Type B pancreatic cell (in vitro differentiated cells): ENCODE measurements around the gene GRM4. TPM values are rescaled to one million over a fixed set of nuclear protein-coding genes. Genes with fewer than 3 reads are reported as not detected.

Experiments
- DNase-seq: peaks from one replicate; pipeline ENCODE4 v3.0.0; 2021; ENCODE audit warnings: mixed read lengths; ENCODE audit not compliant: unreplicated experiment; ENCODE audit errors: extremely low spot score
- H3K27ac Mint-ChIP-seq: 2 replicates; pipeline ENCODE4 v1.8.0; 2021; ENCODE audit warnings: mild to moderate bottlenecking, mixed read lengths
- H3K27me3 Mint-ChIP-seq: 2 replicates; pipeline ENCODE4 v1.8.0; 2021; ENCODE audit warnings: mixed read lengths
- H3K36me3 Mint-ChIP-seq: 2 replicates; pipeline ENCODE4 v1.8.0; 2021; ENCODE audit warnings: mixed read lengths
- H3K4me1 Mint-ChIP-seq: one replicate; pipeline ENCODE4 v1.8.0; 2021; ENCODE audit warnings: mixed read lengths; ENCODE audit not compliant: unreplicated experiment
- H3K4me3 Mint-ChIP-seq: 2 replicates; pipeline ENCODE4 v1.8.0; 2021; ENCODE audit warnings: mild to moderate bottlenecking, mixed read lengths
- H3K9me3 Mint-ChIP-seq: 2 replicates; pipeline ENCODE4 v1.8.0; 2021; ENCODE audit warnings: mixed read lengths
- total RNA-seq: library from RNA; stranded (reverse); gene quantifications from 2 replicates; pipeline ENCODE4 v1.2.1, GENCODE V29; 2021; ENCODE audit warnings: low replicate concordance
- TF ChIP-seq, protein P1 (sequence below): fragments of 200-600 bp; sonication (generic); conservative IDR thresholded peaks from 2 replicates; pipeline ENCODE4 v1.5.0; 2021; ENCODE audit warnings: antibody characterized with exemption, mild to moderate bottlenecking

Gene GRM4
- total RNA-seq, 1 donor from 2014 or later: 2.2 TPM

DNA sequence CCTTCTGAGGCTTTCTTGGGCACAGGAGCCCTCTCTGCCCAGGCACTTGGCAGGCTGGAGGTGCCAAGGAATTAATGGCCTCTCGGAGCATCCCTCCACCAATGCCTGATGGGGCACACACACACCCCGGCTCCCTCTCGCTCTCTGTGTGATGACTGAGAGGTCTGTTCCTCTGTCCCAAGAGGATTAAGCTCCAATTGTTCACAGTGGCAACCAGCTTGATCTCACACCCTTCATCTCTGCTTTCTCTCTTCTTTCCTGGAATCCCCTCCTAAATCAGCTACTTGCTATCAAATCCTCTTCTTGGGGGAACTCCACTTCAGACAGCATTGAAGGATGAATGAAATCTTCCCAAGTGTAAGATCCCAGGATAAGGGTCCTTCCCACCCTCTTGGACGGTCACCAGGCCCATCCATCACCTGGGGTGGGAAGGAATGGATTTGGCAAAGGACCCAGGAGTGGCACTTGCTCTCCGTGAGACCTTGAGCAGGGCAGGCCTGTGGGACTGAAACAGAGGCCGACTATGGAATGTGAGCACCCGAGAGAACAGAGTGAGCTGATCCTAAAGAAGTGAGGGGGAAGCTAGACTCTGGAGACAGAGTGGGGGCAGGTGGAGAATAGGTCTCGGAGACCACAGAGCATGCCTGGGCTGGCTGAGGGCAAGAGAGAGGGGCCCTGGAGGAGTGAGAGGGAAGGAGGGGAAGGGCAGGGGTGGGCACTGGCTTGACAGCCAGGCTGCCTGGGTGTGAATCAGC is 93.6 kb downstream of the GRM4 start:
- H3K36me3 Mint-ChIP-seq: no peaks in the 10 kb centered on the region
- no peak for DNase-seq
- peaks cover 3% of the 10 kb centered on the region for H3K4me1 Mint-ChIP-seq
- no peak overlapping the region for H3K27ac Mint-ChIP-seq
- TF ChIP-seq, protein P1, sequence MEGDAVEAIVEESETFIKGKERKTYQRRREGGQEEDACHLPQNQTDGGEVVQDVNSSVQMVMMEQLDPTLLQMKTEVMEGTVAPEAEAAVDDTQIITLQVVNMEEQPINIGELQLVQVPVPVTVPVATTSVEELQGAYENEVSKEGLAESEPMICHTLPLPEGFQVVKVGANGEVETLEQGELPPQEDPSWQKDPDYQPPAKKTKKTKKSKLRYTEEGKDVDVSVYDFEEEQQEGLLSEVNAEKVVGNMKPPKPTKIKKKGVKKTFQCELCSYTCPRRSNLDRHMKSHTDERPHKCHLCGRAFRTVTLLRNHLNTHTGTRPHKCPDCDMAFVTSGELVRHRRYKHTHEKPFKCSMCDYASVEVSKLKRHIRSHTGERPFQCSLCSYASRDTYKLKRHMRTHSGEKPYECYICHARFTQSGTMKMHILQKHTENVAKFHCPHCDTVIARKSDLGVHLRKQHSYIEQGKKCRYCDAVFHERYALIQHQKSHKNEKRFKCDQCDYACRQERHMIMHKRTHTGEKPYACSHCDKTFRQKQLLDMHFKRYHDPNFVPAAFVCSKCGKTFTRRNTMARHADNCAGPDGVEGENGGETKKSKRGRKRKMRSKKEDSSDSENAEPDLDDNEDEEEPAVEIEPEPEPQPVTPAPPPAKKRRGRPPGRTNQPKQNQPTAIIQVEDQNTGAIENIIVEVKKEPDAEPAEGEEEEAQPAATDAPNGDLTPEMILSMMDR: no peak
- no peak overlapping the region for H3K4me3 Mint-ChIP-seq
- peaks cover 20% of the 10 kb centered on the region for H3K27me3 Mint-ChIP-seq
- H3K9me3 Mint-ChIP-seq: no peaks in the 10 kb centered on the region

DNA sequence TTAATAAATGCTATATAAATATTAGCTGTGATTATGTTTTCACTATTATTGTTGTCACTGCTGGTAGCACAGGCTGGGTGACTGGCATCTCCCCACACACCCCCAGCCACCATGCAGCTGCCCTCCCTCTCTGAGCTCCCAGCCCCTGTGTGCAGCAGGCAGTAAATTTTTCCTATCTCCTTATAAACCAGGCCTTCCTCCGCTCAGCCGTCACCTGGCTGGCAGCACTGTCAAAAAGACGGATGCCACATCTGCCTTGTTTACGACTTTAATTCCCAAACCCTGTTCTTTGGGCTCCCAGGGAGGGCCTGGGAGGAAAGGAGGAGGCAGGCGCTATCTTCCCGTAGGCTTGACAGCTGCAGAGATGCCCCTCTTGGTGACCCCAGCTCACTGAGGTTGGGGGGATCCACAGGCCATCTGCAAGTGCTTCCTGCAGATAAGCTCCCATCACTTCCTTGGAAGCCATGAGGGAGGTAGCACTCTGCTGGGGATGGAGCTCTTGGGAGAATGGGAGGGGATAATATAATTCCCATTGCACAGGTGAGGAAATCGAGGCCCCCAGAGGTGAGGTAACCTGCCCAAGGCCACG is 94.5 kb downstream of the GRM4 start:
- TF ChIP-seq, protein P1: no peak
- no peak for DNase-seq
- no peaks in the 10 kb centered on the region for H3K9me3 Mint-ChIP-seq
- H3K4me1 Mint-ChIP-seq: peaks cover 3% of the 10 kb centered on the region
- no peak overlapping the region for H3K4me3 Mint-ChIP-seq
- H3K36me3 Mint-ChIP-seq: no peaks in the 10 kb centered on the region
- H3K27ac Mint-ChIP-seq: no peak overlapping the region
- peaks cover 22% of the 10 kb centered on the region for H3K27me3 Mint-ChIP-seq

DNA sequence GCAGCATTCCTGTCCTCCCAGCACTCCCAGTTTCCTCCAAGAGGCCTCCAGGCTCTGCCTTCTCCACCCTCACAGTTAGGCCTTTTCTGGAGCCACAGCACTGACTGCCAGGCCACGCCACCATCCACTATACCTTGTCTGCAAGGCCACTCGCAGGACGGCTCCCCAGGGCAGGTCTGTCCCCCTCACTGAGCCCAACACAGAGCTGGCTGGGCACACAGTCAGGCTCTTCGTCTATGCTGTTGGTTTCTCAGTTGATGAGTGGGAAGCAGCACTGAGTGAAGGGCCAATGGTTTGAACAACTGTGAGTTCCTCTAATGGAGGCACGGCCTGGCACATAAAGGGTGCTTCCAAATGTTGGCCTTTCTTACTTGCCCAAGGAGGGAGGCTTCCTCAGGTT is 95.2 kb downstream of the GRM4 start:
- no peaks in the 10 kb centered on the region for H3K9me3 Mint-ChIP-seq
- no peak overlapping the region for H3K4me3 Mint-ChIP-seq
- H3K27me3 Mint-ChIP-seq: peaks cover 27% of the 10 kb centered on the region
- TF ChIP-seq, protein P1: no peak
- H3K27ac Mint-ChIP-seq: no peak overlapping the region
- no peaks in the 10 kb centered on the region for H3K36me3 Mint-ChIP-seq
- no peak for DNase-seq
- H3K4me1 Mint-ChIP-seq: peaks cover 8% of the 10 kb centered on the region

DNA sequence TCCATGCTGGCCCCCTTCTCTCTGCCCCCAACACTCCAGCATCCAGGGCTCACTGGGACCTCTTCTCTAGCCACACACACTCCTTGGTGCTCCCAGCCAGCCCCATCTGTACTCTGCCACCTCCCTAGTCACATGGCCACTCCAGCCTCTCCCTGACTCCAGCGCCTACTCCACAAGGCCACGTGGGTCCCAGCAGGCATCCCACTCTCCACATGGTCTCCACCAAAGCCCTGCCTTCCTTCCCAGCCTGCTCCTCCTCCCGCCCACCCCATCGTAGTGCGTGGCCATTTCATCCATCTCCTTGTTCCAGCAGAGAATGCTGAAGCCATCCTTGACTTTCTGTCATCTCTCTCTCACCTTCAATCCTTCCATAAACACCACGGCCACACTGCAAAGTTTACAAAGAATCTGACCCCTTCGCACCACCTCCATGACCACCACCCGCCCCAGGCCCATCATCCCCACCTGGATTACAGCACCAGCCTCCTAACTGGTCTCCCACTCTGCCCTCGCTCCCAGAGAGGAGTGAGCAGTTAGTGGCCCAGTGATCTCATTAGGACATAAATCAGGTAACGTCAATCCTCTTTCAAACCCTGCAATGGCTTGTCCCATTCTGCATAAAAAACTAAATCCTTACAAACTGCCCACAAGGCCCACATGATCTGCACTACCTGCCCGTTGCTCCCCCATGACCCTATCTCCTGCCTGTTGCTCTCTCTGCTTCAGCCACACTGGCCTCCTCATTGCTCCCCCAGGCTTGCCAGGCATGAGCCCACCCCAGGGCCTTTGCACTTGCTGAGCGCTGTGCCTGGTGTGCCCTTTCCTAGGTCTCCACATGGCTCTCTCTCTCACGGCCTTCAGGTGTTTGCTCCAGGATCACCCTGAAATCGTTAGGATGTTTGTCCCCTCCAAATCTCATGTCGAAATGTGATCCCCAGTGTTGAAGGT is 96.2 kb downstream of the GRM4 start:
- Mint-ChIP-seq H3K4me3 (no peak overlapping the region), H3K9me3 (no peaks in the 10 kb centered on the region), H3K27ac (no peak overlapping the region), H3K4me1 (peaks cover 5% of the 10 kb centered on the region), H3K27me3 (peaks cover 29% of the 10 kb centered on the region), H3K36me3 (no peaks in the 10 kb centered on the region)
- no peak for DNase-seq
- TF ChIP-seq, protein P1: no peak

DNA sequence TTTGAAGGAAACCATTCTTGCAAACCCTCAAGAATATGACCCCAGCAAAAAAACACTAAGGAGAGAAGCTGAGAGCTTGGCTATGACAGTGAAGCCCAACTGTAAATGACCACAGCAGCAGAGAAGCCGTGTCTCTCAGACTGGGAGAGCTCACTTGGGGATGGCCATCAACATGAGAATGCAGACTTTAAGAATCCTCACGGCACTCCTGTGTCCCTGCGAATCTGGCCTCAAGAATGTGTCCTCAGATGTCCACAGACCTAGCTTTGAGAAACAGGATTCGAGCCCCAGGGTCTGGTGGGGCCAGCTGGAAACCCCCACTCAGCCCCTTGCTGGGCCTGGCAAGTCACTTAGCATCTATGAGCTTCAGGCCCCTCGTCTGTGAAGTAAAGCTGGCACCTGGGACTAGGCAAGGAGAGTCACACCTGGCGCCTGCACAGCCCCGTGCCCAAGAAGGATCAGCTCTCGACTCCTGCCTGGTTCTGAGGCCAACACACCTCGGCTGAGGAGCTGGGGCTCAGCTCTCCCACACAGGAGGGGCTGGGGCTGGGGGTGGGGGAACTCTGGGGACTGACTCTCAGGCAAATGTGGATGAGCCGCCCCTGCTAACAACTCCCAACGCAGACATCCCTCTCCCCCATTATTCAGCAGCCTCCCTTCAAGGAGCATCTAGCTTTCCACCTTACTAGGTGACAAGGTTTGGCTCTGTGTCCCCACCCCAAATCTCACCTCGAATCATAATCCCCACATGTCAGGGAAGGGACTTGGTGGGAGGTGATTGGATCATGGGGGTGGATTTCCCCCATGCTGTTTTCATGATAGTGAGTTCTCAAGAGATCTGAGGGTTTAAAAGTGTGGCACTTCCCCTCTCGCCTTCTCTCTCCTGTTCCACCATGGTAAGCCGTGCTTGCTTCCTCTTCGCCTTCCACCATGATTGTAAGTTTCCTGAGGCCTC is 97.7 kb downstream of the GRM4 start:
- peaks cover 5% of the 10 kb centered on the region for H3K4me1 Mint-ChIP-seq
- TF ChIP-seq, protein P1: no peak
- H3K9me3 Mint-ChIP-seq: no peaks in the 10 kb centered on the region
- peaks cover 34% of the 10 kb centered on the region for H3K27me3 Mint-ChIP-seq
- DNase-seq: no peak
- H3K36me3 Mint-ChIP-seq: peaks cover 5% of the 10 kb centered on the region
- H3K27ac Mint-ChIP-seq: no peak overlapping the region
- H3K4me3 Mint-ChIP-seq: no peak overlapping the region
